ENCODE results near the gene CHTF18. TPM values are rescaled to one million over a fixed set of nuclear protein-coding genes. Genes with fewer than 3 reads are reported as not detected.

The CHTF18 gene
- polyA plus RNA-seq, 1 donor (not counting 4 experiments of a cell fraction or from before 2014, with no cell fraction given) = 5.7 TPM

DNA sequence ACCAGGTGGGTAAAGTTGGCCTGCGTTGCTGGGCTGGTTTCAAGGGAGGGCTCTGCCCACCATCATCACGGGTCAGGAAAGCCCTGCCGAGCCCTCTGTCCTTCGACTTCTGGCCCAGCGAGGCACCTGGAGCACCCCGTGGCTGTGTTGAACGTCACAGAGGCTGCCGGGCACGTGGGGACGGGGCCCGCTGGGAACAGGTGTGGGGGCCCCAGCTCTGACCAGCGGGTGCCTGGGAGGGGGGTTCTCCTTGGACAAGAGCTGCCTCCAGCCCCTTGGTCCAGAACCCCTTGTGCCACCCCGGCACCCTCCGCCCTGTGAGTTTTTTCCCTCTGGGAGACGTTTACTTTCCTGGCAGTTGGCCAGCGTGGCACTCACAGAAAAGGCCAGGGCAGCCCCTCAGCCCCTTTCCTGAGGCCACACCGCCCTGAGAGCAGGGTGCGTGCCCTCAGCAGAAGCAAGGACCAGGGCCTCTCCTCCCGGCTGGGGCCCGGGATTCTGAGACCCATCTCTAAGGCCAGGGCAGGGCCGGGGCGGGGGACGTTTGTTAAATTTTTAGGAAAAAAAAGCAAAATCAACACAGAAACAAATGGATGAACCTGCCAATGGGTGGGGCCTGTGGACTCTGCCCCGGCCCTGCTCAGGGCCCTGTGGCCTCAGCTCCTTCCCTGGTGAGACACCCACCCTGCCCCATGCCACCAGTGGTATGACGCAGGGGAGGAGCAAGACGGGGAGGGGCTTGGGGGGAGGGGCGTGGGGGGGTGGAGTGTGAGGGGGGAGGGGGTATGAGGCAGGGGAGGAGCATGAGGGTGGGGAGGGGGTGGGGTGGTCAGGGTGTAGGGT, 43.4 kb downstream of the CHTF18 start:
- no peaks in the 10 kb centered on the region for H3K36me3 ChIP-seq (ENCODE audit: control insufficient read depth in 2 of 2, extremely low read depth in 1 of 2, insufficient read depth in 2 of 2, low read length in 2 of 2)
- H3K27ac ChIP-seq (ENCODE audit: control insufficient read depth, insufficient read depth, low read length) = no peak overlapping the region
- H3K9ac ChIP-seq (ENCODE audit: control insufficient read depth, extremely low read depth, insufficient read depth, low read length) = no peak overlapping the region
- FAIRE-seq = no peak
- H3K4me3 ChIP-seq (ENCODE audit: control insufficient read depth in 2 of 3, extremely low read depth in 1 of 3, insufficient read depth in 2 of 3, low read depth in 1 of 3, low read length in 3 of 3) = no peak overlapping the region
- no peaks in the 10 kb centered on the region for H3K27me3 ChIP-seq (ENCODE audit: control insufficient read depth, extremely low read depth, insufficient read depth, low read length)
- H4K20me1 ChIP-seq (ENCODE audit: control insufficient read depth, extremely low read depth, insufficient read depth, low read length) = no peaks in the 10 kb centered on the region
- no peaks in the 10 kb centered on the region for H3K79me2 ChIP-seq (ENCODE audit: control insufficient read depth, insufficient read depth, low read length)
- H2AFZ ChIP-seq (ENCODE audit: control insufficient read depth, low read length) = no peak overlapping the region
- no peaks in the 10 kb centered on the region for H3K4me1 ChIP-seq (ENCODE audit: control insufficient read depth, extremely low read depth, insufficient read depth, low read length)
- dilution Hi-C loops (cut with MboI; ENCODE audit: extremely low pct_ligation_motif_present, low sequenced_read_pairs) = no loop called here
- H3K9me3 ChIP-seq (ENCODE audit: control insufficient read depth, low read depth, low read length) = no peaks in the 10 kb centered on the region
- H3K9me1 ChIP-seq (ENCODE audit: control insufficient read depth, extremely low read depth, insufficient read depth, low read length) = no peaks in the 10 kb centered on the region
- no peak for DNase-seq (ENCODE audit: low read depth, low spot score)
- TF ChIP-seq, protein P1, sequence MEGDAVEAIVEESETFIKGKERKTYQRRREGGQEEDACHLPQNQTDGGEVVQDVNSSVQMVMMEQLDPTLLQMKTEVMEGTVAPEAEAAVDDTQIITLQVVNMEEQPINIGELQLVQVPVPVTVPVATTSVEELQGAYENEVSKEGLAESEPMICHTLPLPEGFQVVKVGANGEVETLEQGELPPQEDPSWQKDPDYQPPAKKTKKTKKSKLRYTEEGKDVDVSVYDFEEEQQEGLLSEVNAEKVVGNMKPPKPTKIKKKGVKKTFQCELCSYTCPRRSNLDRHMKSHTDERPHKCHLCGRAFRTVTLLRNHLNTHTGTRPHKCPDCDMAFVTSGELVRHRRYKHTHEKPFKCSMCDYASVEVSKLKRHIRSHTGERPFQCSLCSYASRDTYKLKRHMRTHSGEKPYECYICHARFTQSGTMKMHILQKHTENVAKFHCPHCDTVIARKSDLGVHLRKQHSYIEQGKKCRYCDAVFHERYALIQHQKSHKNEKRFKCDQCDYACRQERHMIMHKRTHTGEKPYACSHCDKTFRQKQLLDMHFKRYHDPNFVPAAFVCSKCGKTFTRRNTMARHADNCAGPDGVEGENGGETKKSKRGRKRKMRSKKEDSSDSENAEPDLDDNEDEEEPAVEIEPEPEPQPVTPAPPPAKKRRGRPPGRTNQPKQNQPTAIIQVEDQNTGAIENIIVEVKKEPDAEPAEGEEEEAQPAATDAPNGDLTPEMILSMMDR (optimal IDR thresholded peaks at IDR 0.05 in 1 of 3, IDR thresholded peaks at IDR 0.05 in 1 of 3, conservative IDR thresholded peaks at IDR 0.05 in 1 of 3; ENCODE audit: extremely low read depth in 1 of 3, insufficient read depth in 2 of 3, low read length in 3 of 3) = no peak
- no peak overlapping the region for H3K4me2 ChIP-seq (ENCODE audit: control insufficient read depth, extremely low read depth, insufficient read depth, low read depth, low read length)

- Histone ChIP-seq H3K36me3 (ENCODE audit: control insufficient read depth in 2 of 2, extremely low read depth in 1 of 2, insufficient read depth in 2 of 2, low read length in 2 of 2) (no peaks in the 10 kb centered on the region), H3K27ac (ENCODE audit: control insufficient read depth, insufficient read depth, low read length) (no peak overlapping the region), H3K9me3 (ENCODE audit: control insufficient read depth, low read depth, low read length) (no peaks in the 10 kb centered on the region), H3K79me2 (ENCODE audit: control insufficient read depth, insufficient read depth, low read length) (no peaks in the 10 kb centered on the region), H3K4me2 (ENCODE audit: control insufficient read depth, extremely low read depth, insufficient read depth, low read depth, low read length) (no peak overlapping the region), H3K9me1 (ENCODE audit: control insufficient read depth, extremely low read depth, insufficient read depth, low read length) (no peaks in the 10 kb centered on the region), H3K4me3 (ENCODE audit: control insufficient read depth in 2 of 3, extremely low read depth in 1 of 3, insufficient read depth in 2 of 3, low read depth in 1 of 3, low read length in 3 of 3) (no peak overlapping the region), H3K4me1 (ENCODE audit: control insufficient read depth, extremely low read depth, insufficient read depth, low read length) (no peaks in the 10 kb centered on the region), H4K20me1 (ENCODE audit: control insufficient read depth, extremely low read depth, insufficient read depth, low read length) (no peaks in the 10 kb centered on the region), H2AFZ (ENCODE audit: control insufficient read depth, low read length) (no peak overlapping the region), H3K27me3 (ENCODE audit: control insufficient read depth, extremely low read depth, insufficient read depth, low read length) (no peaks in the 10 kb centered on the region), H3K9ac (ENCODE audit: control insufficient read depth, extremely low read depth, insufficient read depth, low read length) (no peak overlapping the region)
- FAIRE-seq (no peak), DNase-seq (ENCODE audit: low read depth, low spot score) (no peak)
- dilution Hi-C loops (cut with MboI; ENCODE audit: extremely low pct_ligation_motif_present, low sequenced_read_pairs) = no loop called here
- TF ChIP-seq, protein P1 (optimal IDR thresholded peaks at IDR 0.05 in 1 of 3, IDR thresholded peaks at IDR 0.05 in 1 of 3, conservative IDR thresholded peaks at IDR 0.05 in 1 of 3; ENCODE audit: extremely low read depth in 1 of 3, insufficient read depth in 2 of 3, low read length in 3 of 3) = no peak
- TF ChIP-seq EZH2 (IDR thresholded peaks at IDR 0.05; ENCODE audit: low read length) = no peak
Measured at GRCh38 chr16:832652-833336, 44.4 kb downstream of the CHTF18 start.

All from keratinocyte (primary cell).